Astrocyte (in vitro differentiated cells and primary cell): ENCODE measurements around the gene PRR23B. TPM values are rescaled to one million over a fixed set of nuclear protein-coding genes. Genes with fewer than 3 reads are reported as not detected.

Experiments used
- DNase-seq: peaks from one replicate; pipeline ENCODE4 v3.0.0-alpha.2; 2010; ENCODE audit warnings: low read depth
- FAIRE-seq: peaks from 2 replicates; lab custom pipeline; 2011; peaks lifted over from hg19 to GRCh38; lab: Jason Lieb, UNC
- H2AFZ ChIP-seq: 2 replicates; pipeline ENCODE4 v1.6.0; 2012; ENCODE audit warnings: low read depth, low read length, inconsistent platforms
- H3K27ac ChIP-seq: 2 replicates; pipeline ENCODE4 v1.5.1; 2011; ENCODE audit warnings: low read depth, low read length, inconsistent platforms
- H3K27me3 ChIP-seq: 2 replicates; pipeline ENCODE4 v1.6.0; 2011; ENCODE audit warnings: low read length, inconsistent platforms; ENCODE audit not compliant: insufficient read depth
- H3K36me3 ChIP-seq: 2 replicates; pipeline ENCODE4 v1.5.1; 2011; ENCODE audit warnings: low read length, inconsistent platforms; ENCODE audit not compliant: insufficient read depth
- H3K4me1 ChIP-seq: 2 replicates; pipeline ENCODE4 v1.5.1; 2011; ENCODE audit warnings: low read length, inconsistent platforms; ENCODE audit not compliant: insufficient read depth
- H3K4me2 ChIP-seq: 2 replicates; pipeline ENCODE4 v1.6.0; 2012; ENCODE audit warnings: low read length, inconsistent platforms
- H3K4me3 ChIP-seq: 2 replicates; pipeline ENCODE4 v1.5.1; 2011; ENCODE audit warnings: low read depth, mild to moderate bottlenecking, low read length, inconsistent platforms; ENCODE audit not compliant: insufficient read depth
- H3K79me2 ChIP-seq: 2 replicates; pipeline ENCODE4 v1.6.0; 2012; ENCODE audit warnings: mild to moderate bottlenecking, low read length, inconsistent platforms; ENCODE audit not compliant: insufficient read depth
- H3K9ac ChIP-seq: 2 replicates; pipeline ENCODE4 v1.6.0; 2012; ENCODE audit warnings: mild to moderate bottlenecking, low read length, inconsistent platforms
- H3K9me3 ChIP-seq: 2 replicates; pipeline ENCODE4 v1.5.1; 2012; ENCODE audit warnings: low read depth, mild to moderate bottlenecking, low read length, inconsistent platforms; ENCODE audit not compliant: insufficient read depth
- H4K20me1 ChIP-seq: 2 replicates; pipeline ENCODE4 v1.6.0; 2012; ENCODE audit warnings: low read length, inconsistent platforms; ENCODE audit not compliant: insufficient read depth
- H3K27ac Mint-ChIP-seq: one replicate; pipeline ENCODE4 v1.8.0; 2021; ENCODE audit warnings: mild to moderate bottlenecking, mixed read lengths; ENCODE audit not compliant: unreplicated experiment
- H3K27me3 Mint-ChIP-seq: one replicate; pipeline ENCODE4 v1.8.0; 2021; ENCODE audit warnings: low read depth, mixed read lengths; ENCODE audit not compliant: unreplicated experiment
- H3K36me3 Mint-ChIP-seq: one replicate; pipeline ENCODE4 v1.8.0; 2021; ENCODE audit warnings: low read depth, mixed read lengths; ENCODE audit not compliant: unreplicated experiment
- H3K4me1 Mint-ChIP-seq: one replicate; pipeline ENCODE4 v1.8.0; 2021; ENCODE audit warnings: low read depth, mixed read lengths; ENCODE audit not compliant: unreplicated experiment
- H3K4me3 Mint-ChIP-seq: one replicate; pipeline ENCODE4 v1.8.0; 2021; ENCODE audit warnings: mild to moderate bottlenecking, moderate library complexity, mixed read lengths; ENCODE audit not compliant: unreplicated experiment
- H3K9me3 Mint-ChIP-seq: one replicate; pipeline ENCODE4 v1.8.0; 2021; ENCODE audit warnings: mild to moderate bottlenecking, mixed read lengths; ENCODE audit not compliant: unreplicated experiment
- EZH2 ChIP-seq: IDR thresholded peaks from 2 replicates; pipeline ENCODE4 v1.6.1; 2012; ENCODE audit warnings: mild to moderate bottlenecking, low read length, inconsistent platforms; ENCODE audit not compliant: insufficient read depth
- total RNA-seq: library from RNA; stranded (reverse); gene quantifications from 2 replicates; pipeline ENCODE4 v1.2.1, GENCODE V29; 2021
- TF ChIP-seq, protein P1 (sequence below): IDR thresholded peaks from 2 replicates; pipeline ENCODE4 v1.5.1; 2011; ENCODE audit warnings: low read depth, mild to moderate bottlenecking, inconsistent platforms, low read length, moderate library complexity; ENCODE audit not compliant: insufficient read depth

PRR23B gene
- total RNA-seq, 1 donor from 2014 or later: not detected

DNA sequence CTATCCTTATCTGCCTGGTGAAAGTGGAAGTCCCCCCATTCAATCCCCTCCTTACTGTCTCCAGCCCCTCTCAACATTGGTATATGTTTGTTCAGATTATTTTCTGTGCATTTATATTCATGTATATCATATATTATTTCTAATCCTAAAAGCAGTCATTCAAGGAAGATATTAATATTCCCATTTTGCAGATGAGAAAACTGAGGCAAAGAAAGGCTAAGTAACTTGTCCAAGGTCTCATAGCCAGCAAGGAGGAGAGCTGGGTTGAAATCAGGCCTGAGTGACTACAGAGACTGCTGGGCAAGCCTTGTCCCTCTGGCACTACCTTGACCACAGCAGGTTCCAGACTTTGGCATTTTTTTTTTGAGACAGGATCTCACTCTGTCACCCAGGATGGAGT, 44.7 kb downstream of the PRR23B start:
- Histone ChIP-seq H2AFZ (no peak overlapping the region), H3K4me2 (no peak overlapping the region), H3K4me1 (no peaks in the 10 kb centered on the region), H3K27me3 (peaks cover 2% of the 10 kb centered on the region), H3K79me2 (no peaks in the 10 kb centered on the region), H3K36me3 (no peaks in the 10 kb centered on the region), H3K9me3 (no peaks in the 10 kb centered on the region), H3K4me3 (no peak overlapping the region), H4K20me1 (no peaks in the 10 kb centered on the region), H3K9ac (no peak overlapping the region), H3K27ac (no peak overlapping the region)
- FAIRE-seq (no peak), DNase-seq (no peak)
- Mint-ChIP-seq H3K4me3 (no peak overlapping the region), H3K9me3 (no peaks in the 10 kb centered on the region), H3K4me1 (no peaks in the 10 kb centered on the region), H3K27me3 (peaks cover 22% of the 10 kb centered on the region), H3K27ac (no peak overlapping the region), H3K36me3 (no peaks in the 10 kb centered on the region)
- no peak for TF ChIP-seq EZH2
- TF ChIP-seq, protein P1, sequence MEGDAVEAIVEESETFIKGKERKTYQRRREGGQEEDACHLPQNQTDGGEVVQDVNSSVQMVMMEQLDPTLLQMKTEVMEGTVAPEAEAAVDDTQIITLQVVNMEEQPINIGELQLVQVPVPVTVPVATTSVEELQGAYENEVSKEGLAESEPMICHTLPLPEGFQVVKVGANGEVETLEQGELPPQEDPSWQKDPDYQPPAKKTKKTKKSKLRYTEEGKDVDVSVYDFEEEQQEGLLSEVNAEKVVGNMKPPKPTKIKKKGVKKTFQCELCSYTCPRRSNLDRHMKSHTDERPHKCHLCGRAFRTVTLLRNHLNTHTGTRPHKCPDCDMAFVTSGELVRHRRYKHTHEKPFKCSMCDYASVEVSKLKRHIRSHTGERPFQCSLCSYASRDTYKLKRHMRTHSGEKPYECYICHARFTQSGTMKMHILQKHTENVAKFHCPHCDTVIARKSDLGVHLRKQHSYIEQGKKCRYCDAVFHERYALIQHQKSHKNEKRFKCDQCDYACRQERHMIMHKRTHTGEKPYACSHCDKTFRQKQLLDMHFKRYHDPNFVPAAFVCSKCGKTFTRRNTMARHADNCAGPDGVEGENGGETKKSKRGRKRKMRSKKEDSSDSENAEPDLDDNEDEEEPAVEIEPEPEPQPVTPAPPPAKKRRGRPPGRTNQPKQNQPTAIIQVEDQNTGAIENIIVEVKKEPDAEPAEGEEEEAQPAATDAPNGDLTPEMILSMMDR: no peak

DNA sequence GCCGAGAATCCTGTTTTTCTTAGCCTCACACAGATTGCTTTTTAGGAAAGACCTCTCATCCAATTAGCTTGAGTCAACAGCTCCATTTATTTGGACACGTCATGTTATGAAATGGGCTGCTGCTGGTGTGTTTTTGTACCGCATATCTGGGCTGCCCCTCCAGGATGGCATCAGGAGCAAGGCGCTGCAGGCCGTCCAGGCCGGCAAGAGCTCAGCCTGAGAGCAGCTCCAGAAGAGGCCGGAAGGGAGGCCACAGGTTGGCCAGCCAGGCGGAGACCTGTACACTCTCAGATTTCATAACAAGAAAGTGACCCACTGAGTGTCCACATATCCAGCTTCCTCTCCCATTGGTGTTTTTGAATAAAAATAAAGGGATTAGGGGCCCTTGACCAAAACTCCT, 45.4 kb downstream of the PRR23B start:
- Histone ChIP-seq H4K20me1 (no peaks in the 10 kb centered on the region), H3K27ac (no peak overlapping the region), H3K79me2 (no peaks in the 10 kb centered on the region), H3K27me3 (peaks cover 6% of the 10 kb centered on the region), H3K4me1 (no peaks in the 10 kb centered on the region), H3K4me3 (no peak overlapping the region), H3K4me2 (no peak overlapping the region), H3K9me3 (no peaks in the 10 kb centered on the region), H2AFZ (no peak overlapping the region), H3K9ac (no peak overlapping the region), H3K36me3 (no peaks in the 10 kb centered on the region)
- Mint-ChIP-seq H3K4me3 (no peak overlapping the region), H3K36me3 (no peaks in the 10 kb centered on the region), H3K27ac (no peak overlapping the region), H3K4me1 (no peaks in the 10 kb centered on the region), H3K27me3 (peaks cover 27% of the 10 kb centered on the region), H3K9me3 (no peaks in the 10 kb centered on the region)
- FAIRE-seq: no peak
- TF ChIP-seq, protein P1: no peak
- no peak for TF ChIP-seq EZH2
- no peak for DNase-seq

DNA sequence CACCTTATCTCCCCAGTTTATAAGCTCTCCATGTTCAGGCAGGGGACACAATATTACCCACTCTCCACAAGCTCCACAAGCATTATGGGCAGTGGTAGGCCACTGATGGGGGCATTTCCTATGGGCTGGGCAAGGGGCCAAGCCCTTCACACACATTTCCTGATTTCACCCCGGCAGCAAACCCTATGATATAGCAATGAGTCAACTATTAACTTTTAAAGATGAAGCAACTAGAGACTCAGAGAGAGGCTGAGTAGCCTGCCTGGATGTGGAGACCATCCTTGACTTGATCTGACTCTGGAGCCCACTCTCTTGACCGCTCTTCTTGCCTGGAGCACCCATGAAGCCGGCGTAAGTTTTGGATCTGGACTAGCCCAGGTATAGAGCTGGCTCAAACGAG, 46.3 kb downstream of the PRR23B start:
- Mint-ChIP-seq H3K27me3 (peaks cover 29% of the 10 kb centered on the region), H3K27ac (no peak overlapping the region), H3K4me3 (no peak overlapping the region), H3K9me3 (peaks cover 2% of the 10 kb centered on the region), H3K4me1 (no peaks in the 10 kb centered on the region), H3K36me3 (no peaks in the 10 kb centered on the region)
- H3K36me3 ChIP-seq: no peaks in the 10 kb centered on the region
- no peaks in the 10 kb centered on the region for H3K4me1 ChIP-seq
- DNase-seq (no peak), FAIRE-seq (no peak)
- H3K9me3 ChIP-seq: no peaks in the 10 kb centered on the region
- H3K4me3 ChIP-seq: no peak overlapping the region
- H3K27ac ChIP-seq: no peak overlapping the region
- no peaks in the 10 kb centered on the region for H4K20me1 ChIP-seq
- H2AFZ ChIP-seq: no peak overlapping the region
- no peak overlapping the region for H3K9ac ChIP-seq
- peaks cover 6% of the 10 kb centered on the region for H3K27me3 ChIP-seq
- TF ChIP-seq, protein P1: no peak
- no peak for TF ChIP-seq EZH2
- H3K4me2 ChIP-seq: no peak overlapping the region
- H3K79me2 ChIP-seq: no peaks in the 10 kb centered on the region
